Measurements from ENCODE around the gene ASMT. TPM values are rescaled to one million over a fixed set of nuclear protein-coding genes. Genes with fewer than 3 reads are reported as not detected.
A peak's percentile ranks its signal among the peaks of the same experiment; 100 is the strongest.

ASMT gene
- total and polyA plus RNA-seq, 2 of the 4 experiments (the other 2 are of a cell fraction): not detected

- in situ Hi-C loops (cut with MboI; ENCODE audit: low sequenced_read_pairs): loop anchor here (25.0 kb wide), 1 partner anchor 138 kb away; the partner anchor contains the start of gene ASMTL
- no peak for ATAC-seq (ENCODE audit: low read depth)
- BruUV-seq (replicated peaks): no TSS peak
These were observed 15.0 kb upstream of the ASMT start for GRCh38 chrX:1599791-1600405.

More at GRCh38 chrX:1599791-1600405, 15.0 kb upstream of the ASMT start:
- Histone ChIP-seq H3K36me3 (ENCODE audit: control insufficient read depth, insufficient read depth, low read length) (peaks cover 78% of the 10 kb centered on the region), H3K27ac (ENCODE audit: insufficient read depth, low read length) (no peak overlapping the region), H2BK15ac (ENCODE audit: low read depth, low read length) (no peak overlapping the region), H4K5ac (ENCODE audit: low read depth, low read length) (no peak overlapping the region), H2AFZ (replicated peaks; ENCODE audit: low read length, poor library complexity) (peak overlapping the region; percentile 21), H3K9me3 (ENCODE audit: control insufficient read depth, insufficient read depth, low read length) (peaks cover 5% of the 10 kb centered on the region; the same call in 1 of the 2 replicates), H3K4me3 (ENCODE audit: insufficient read depth, low read depth, low read length) (no peak overlapping the region), H4K91ac (ENCODE audit: insufficient read depth, low read depth, low read length) (no peak overlapping the region), H3K23ac (ENCODE audit: low read depth, low read length) (no peak overlapping the region), H2AK5ac (ENCODE audit: low read depth, low read length) (no peak overlapping the region), H3K4me2 (ENCODE audit: low read depth, low read length) (no peak overlapping the region), H3K4ac (ENCODE audit: low read depth, low read length) (no peak overlapping the region), H2AK9ac (replicated peaks; ENCODE audit: low read depth, low read length, poor library complexity) (no peak overlapping the region), H3K27me3 (ENCODE audit: control insufficient read depth, insufficient read depth, low read length) (no peaks in the 10 kb centered on the region), H3K79me1 (ENCODE audit: low read depth in 1 of 2, low read length in 2 of 2) (peaks cover 7 to 19% of the 10 kb centered on the region in 2 experiments; a peak in 3 of 4 replicates), H4K8ac (ENCODE audit: low read depth in 2 of 2, low read length in 2 of 2) (no peak overlapping the region), H2BK20ac (ENCODE audit: low read depth, low read length) (no peak overlapping the region), H3K4me1 (ENCODE audit: control insufficient read depth, insufficient read depth, low read length) (no peaks in the 10 kb centered on the region), H3K18ac (ENCODE audit: low read depth, low read length) (no peak overlapping the region), H3K14ac (replicated peaks; ENCODE audit: low read depth, low read length) (no peak overlapping the region), H2BK120ac (ENCODE audit: low read depth, low read length) (no peak overlapping the region), H4K20me1 (ENCODE audit: insufficient read depth, low read length) (peaks cover 35% of the 10 kb centered on the region), H2BK5ac (ENCODE audit: low read depth, low read length, poor library complexity, severe bottlenecking) (no peak overlapping the region), H3K9ac (ENCODE audit: low read depth, low read length) (no peak overlapping the region), H3K56ac (ENCODE audit: extremely low read depth, insufficient read depth, low read length) (no peak overlapping the region), H3K9me1 (ENCODE audit: insufficient read depth, low read length) (peaks cover 4% of the 10 kb centered on the region; the same call in 1 of the 2 replicates)
- TF ChIP-seq FOS (IDR thresholded peaks at IDR 0.05; ENCODE audit: low read depth, low read length): no peak
- TF ChIP-seq MAFK (IDR thresholded peaks at IDR 0.05; ENCODE audit: low read depth, low read length): no peak
- TF ChIP-seq RAD21 (IDR thresholded peaks at IDR 0.05; ENCODE audit: low read length): no peak
- no peak for TF ChIP-seq NFE2L2 (IDR thresholded peaks at IDR 0.05; ENCODE audit: low read depth, low read length)
- TF ChIP-seq POLR2A (IDR thresholded peaks at IDR 0.05; ENCODE audit: low read depth, low read length): no peak
- TF ChIP-seq, protein P1, sequence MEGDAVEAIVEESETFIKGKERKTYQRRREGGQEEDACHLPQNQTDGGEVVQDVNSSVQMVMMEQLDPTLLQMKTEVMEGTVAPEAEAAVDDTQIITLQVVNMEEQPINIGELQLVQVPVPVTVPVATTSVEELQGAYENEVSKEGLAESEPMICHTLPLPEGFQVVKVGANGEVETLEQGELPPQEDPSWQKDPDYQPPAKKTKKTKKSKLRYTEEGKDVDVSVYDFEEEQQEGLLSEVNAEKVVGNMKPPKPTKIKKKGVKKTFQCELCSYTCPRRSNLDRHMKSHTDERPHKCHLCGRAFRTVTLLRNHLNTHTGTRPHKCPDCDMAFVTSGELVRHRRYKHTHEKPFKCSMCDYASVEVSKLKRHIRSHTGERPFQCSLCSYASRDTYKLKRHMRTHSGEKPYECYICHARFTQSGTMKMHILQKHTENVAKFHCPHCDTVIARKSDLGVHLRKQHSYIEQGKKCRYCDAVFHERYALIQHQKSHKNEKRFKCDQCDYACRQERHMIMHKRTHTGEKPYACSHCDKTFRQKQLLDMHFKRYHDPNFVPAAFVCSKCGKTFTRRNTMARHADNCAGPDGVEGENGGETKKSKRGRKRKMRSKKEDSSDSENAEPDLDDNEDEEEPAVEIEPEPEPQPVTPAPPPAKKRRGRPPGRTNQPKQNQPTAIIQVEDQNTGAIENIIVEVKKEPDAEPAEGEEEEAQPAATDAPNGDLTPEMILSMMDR (conservative IDR thresholded peaks at IDR 0.05; ENCODE audit: low read depth, low read length): no peak
- TF ChIP-seq SMC3 (IDR thresholded peaks at IDR 0.05; ENCODE audit: low read depth, low read length): no peak
- TF ChIP-seq CEBPB (IDR thresholded peaks at IDR 0.05; ENCODE audit: low read depth, low read length): no peak
- TF ChIP-seq MAZ (IDR thresholded peaks at IDR 0.05; ENCODE audit: borderline replicate concordance, low read depth, low read length): no peak
- no peak for TF ChIP-seq BHLHE40 (IDR thresholded peaks at IDR 0.05; ENCODE audit: low read depth, low read length)
- TF ChIP-seq ELK1 (IDR thresholded peaks at IDR 0.05; ENCODE audit: borderline replicate concordance, low read depth, low read length): no peak
- TF ChIP-seq USF2 (IDR thresholded peaks at IDR 0.05; ENCODE audit: low read depth, low read length): no peak
- TF ChIP-seq RCOR1 (IDR thresholded peaks at IDR 0.05; ENCODE audit: insufficient replicate concordance, low read length): no peak
- no peak for TF ChIP-seq RFX5 (IDR thresholded peaks at IDR 0.05; ENCODE audit: low read depth, low read length)
- no peak for TF ChIP-seq CHD1 (IDR thresholded peaks at IDR 0.05; ENCODE audit: low read depth, low read length)
- no peak for TF ChIP-seq MXI1 (IDR thresholded peaks at IDR 0.05; ENCODE audit: borderline replicate concordance, low read depth, low read length)
- ChIA-PET POLR2A (ENCODE audit: unreplicated experiment) (no interaction called here), CTCF (no interaction called here)
- WGBS, 2 experiments (ENCODE audit: extremely low coverage in 2 of 2, insufficient read length in 1 of 2): 97% methylated on average over 18 of the region's 36 CpGs; no CpG with 5 or more reads in 1 of the 2 experiments
- intact Hi-C loops (cut with micrococcal nuclease) (no loop called here), dilution Hi-C loops (cut with HindIII; ENCODE audit: low sequenced_read_pairs, unreplicated experiment) (no loop called here)
- no peak for DNase-seq

All from IMR-90 (cell line).